NCI-H187 (cell line): ENCODE measurements around the gene C12orf76.
"Not testable (repeated sequence)": the region's sequence is repeated elsewhere in the genome, so short reads cannot be mapped to it uniquely, and the experiment has no call there.

Experiments
- DNase-seq, 2 experiments: peaks; one replicate each; lab custom pipeline; 2025; lab: John Stamatoyannopoulos, UW

Gene C12orf76

GRCh38 chr12:110023059-110023980 is 25.0 kb downstream of the C12orf76 start:
- no peak for DNase-seq

GRCh38 chr12:110020956-110021355 is 27.4 kb downstream of the C12orf76 start:
- no peak for DNase-seq

DNA sequence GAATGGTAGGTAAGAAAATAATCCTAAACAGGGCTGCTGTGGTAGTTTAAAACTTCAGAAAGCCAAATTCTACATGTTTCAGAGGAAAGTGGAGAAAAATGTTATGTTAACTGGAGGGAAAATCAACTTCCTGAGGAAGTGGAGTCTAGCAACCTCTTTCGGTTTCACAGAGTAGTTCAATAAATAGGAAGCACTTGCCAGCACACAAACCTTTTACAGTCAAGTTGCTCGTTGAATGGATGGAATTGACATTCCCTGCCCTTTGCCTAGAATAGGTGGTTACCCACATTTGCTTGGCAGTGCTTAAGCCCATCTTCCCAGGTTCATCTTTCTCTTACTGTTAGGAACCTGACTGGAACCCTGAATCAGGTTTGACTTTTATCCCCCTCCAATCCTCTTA is 33.2 kb downstream of the C12orf76 start:
- no peak for DNase-seq

DNA sequence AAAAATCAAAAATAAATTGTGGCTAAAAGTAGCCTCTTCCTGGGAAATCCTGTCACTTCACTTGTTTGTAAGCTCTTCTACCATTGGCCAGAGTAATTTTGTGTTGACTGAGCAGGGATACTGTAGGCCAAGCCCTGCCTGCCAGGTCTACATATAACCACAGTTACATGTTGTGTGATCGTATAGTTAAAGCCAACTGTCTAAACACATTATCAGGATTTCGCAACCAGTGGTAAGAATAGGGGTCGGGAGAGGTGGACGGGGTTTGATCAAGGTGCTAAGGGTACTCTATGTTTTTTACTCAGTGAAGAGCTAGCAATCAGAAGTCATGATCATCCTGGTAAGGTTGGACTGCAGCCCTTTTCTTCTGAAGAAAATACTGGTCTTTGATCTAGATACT is 35.7 kb downstream of the C12orf76 start:
- no peak for DNase-seq

DNA sequence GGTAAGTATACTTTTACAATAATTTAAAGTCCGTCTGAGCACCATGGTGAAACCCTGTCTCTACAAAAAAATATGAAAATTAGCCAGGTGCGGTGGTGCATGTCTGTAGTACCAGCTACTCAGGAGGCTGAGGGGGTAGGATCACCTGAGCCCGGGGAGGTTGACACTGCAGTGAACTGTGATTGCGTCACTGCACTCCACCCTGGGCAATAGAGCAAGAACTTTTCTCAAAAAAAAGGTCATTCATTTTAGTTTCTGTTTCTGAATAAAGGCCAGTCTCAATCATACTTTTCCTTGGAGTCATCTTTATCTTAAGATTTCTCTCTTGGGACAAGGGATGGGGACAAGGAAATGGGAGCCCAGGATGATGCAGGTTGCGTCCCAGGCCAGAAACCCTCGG is 36.2 kb downstream of the C12orf76 start:
- DNase-seq: no peak

DNA sequence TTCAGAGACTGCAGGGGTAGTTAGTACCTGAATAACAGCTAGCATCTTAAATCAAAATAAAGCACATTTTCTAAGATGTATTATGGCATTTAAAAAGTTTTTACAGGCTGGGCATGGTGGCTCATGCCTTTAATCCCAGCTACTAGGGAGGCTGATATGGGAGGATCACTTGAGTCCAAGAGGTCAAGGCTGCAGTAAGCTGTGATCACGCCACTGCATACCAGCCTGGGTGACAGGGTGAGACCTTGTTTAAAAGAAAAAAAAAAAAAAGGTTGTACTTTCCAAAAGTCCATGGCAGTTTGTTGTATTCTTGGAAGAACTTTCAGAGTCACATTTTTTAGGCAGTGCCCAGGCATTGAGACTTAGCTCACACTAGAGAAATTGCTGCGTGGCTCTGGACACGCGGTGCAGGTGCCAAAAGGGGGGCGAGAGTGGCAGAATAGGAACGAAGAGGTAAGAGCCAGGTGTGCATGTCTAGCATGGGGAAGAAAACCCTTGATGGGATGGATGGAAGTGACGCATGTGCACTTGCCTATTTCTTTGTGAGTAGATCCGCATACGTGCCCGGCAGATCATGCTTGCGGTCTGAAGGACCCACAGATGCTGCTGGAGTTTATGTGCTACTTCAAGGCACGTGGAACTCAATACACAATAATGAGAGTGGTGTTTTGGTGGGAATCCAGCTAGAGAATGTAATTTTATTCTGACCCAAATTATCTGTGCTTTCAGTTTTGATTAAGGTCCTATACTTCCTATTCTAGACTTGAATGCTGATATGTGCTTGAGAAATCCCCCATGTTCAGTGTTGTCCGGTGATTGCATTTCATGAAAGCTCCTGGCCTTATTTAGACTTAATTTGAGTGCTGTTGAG is 37.2 kb downstream of the C12orf76 start:
- DNase-seq: no peak

DNA sequence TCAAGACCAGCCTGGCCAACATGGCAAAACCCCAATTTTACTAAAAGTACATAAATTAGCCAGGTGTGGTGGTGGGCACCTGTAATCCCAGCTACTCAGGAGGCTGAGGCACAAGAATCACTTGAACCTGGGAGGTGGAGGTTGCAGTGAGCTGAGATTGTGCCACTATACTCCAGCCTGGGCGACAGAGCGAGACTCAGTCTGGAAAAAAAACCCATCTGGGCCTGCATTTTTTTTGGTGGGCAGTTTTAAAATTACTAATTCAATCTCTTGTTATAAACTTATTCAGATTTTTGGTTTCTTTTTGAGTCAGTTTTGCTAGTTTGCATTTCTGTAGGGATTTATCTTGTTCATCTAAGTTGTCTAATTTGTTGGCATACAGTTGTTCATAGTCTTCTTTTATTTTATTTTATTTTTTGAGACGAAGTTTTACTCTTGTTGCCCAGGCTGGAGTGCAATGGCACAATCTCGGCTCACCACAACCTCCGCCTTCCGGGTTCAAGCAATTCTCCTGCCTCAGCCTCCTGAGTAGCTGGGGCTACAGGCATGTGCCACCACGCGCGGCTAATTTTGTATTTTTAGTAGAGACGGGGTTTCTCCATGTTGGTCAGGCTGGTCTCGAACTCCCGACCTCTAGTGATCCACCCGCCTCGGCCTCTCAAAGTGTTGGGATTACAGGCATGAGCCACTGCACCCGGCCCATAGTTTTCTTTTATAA is 39.5 kb downstream of the C12orf76 start:
- DNase-seq: not testable (repeated sequence)

DNA sequence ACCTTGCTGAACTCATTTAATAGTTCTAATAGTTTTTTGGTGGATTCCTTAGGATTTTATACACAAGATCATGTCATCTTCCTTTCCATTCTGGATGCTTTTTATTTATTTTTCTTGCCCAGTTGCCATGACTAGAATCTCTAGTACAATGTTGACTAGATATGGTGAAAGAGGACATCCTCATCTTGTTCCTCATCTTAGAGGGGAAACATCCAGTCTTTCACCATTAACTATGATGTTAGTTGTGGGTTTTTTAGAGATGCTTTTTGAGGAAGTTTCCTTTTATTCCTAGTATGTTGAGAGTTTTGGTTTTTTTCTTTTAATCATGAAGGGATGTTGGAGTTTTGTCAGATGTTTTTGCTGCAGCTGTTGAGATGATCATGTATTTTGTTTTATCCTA is 40.4 kb downstream of the C12orf76 start:
- no peak for DNase-seq

GRCh38 chr12:110006115-110006514 is 42.2 kb downstream of the C12orf76 start:
- no peak for DNase-seq

GRCh38 chr12:110005319-110005973 is 42.9 kb downstream of the C12orf76 start:
- DNase-seq: no peak

DNA sequence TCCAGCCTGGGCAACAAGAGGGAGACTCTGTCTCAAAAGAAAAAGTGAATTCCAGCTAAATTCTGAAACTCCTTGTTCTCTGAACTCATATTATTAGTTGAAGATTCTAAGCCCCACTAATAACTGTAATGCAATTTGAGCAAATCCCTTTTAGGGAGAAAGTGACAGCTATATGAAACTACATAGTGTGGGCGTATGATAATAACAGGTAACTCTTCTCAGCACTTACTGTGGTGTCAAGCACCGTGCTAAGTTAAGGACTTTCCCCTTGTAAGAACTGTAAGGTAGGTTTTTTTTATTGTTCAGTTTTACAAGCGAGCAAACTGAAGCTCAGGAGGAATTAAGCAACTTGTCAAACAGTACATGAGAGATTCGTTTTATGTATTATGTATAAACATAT is 43.7 kb downstream of the C12orf76 start:
- DNase-seq: no peak

GRCh38 chr12:110002676-110003515 is 45.4 kb downstream of the C12orf76 start:
- DNase-seq: no peak

DNA sequence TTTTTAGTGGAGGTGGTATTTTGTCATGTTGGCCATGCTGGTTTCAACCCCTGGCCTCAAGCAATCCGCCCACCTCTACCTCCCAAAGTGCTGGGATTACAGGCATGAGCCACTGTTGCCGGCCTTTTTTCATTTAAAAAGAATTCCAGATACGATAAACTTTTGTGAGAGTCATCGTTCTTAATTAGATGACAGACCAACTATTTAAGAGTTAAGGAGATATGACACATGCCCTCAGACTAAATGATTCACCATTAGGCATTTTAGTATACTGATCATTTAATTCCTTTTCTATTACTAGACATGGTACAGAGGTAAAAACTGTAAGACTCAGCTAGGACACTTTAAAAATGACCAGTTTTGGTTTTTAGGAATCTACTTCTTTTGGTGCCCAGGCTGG is 46.7 kb downstream of the C12orf76 start:
- no peak for DNase-seq

- DNase-seq: no peak
Observed at GRCh38 chr12:109999983-110000505, 48.3 kb downstream of the C12orf76 start.

GRCh38 chr12:109999649-109999971 is 48.7 kb downstream of the C12orf76 start:
- no peak for DNase-seq

DNA sequence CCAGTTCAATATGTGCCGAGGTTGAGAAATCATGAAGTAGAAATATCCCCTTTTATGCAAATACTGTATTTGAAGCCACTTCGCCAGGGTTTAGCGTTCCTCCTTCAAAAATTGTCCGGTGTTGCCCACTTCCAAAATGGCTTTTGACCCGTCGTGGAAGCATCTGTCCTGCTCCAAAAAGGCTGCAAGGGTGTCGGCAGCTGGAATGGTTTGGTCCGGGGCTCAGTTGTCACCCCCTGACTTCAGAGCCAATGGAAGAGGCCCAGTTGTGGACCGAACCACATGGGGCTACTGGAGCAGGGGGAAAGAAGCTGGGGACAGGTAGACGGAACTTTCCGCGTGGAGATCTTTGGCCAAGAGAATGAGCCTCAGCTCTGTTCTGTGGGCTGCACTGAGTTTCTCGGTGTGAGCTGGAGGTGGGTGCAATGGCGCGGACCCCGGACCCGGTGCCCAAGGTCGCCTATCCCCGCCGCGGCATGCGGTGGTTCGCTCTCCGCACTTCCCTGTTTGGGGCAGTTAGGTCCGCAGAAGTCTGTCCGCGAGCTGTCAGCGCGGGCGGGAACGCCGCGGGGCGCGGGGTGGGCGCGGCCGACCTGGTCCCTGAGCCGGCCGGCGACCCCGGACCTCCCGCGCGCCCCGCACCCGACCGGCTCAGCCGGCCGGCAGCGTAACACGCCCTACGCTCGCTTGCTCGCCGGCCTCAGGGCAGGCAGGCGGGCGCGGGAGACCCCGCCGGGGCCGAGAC is 49.2 kb downstream of the C12orf76 start, which contains the start of gene ANKRD13A:
Gene ANKRD13A (plus strand): TSS at position 527 of the 745 bp plus-strand sequence. CDS start 259 bp downstream, outside the sequence.
- peak; percentile 75 to 94 for DNase-seq

DNA sequence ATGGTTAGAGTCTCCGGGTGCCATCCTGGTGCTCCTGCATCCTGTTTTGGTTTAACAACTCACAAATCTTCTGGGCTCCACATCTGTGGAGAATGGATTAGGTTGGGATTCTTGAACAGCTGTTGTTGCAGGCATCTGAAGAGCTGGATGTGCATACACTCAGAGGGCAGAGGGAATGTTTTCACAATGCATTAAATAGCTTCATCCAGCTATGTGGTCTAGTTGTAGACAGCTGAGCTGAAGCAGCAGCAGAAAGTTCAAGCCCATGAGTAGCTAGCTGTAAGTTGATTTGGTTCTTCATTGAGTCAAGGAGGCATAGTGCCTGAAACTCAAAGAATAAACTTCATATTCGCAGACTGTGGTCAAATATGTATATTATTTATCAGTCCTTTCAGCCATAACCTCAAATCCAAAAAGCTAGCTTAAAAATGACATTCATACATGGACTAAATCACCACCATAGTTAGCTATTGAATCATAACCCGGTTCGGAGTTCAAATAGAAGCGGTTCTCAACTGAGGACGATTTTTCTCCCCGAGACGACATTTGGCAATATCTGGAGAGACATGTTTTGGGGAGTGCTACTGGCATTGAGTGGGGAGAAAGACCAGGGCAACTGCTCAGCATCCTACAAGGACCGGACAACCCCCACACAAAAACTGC is 50.0 kb downstream of the C12orf76 start:
- peak in 1 of 2 experiments; percentile 11 for DNase-seq

DNA sequence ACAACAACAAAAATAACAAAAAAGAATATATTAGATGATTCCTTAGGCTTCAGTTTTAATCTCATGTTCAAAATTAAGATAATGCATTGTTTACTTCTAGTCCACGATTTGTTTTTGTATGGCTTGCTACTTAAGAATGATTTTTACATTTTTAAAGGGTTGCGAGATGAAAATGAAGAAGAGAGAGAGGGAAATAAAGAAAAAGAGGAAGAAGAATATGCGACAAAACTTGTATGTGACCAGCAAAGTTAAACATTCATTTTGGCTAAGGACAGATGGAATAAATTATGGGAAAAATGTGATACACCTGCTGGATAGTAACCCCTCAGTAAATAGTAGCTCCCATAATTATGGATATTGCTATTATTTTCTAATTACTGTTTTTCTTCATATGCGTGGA is 50.9 kb downstream of the C12orf76 start:
- no peak for DNase-seq

DNA sequence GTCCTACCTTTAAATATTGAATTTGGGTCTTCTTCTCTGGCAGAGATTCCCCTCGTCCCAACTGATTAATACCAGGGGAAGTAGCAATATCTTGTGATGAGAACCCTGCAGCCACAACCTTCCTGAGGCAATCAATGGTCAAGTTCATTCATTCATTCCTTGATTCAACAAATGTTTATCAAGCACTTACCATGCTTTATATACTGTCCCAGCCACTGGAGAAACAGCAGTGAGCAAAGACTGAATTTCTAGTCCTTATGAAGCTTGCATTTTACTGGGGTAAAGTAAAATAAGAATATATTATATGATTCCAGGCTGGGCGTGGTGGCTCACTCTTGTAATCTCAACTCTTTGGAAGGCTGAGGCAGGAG is 51.9 kb downstream of the C12orf76 start:
- DNase-seq: no peak
